Activated T-helper 9 cell treated with anti-CD3 and anti-CD28 coated beads, Interleukin-2, amount 50 U/mL, for 16 hours (primary cell): ENCODE data around the gene PCDHA12.
"Not testable (repeated sequence)": the region's sequence is repeated elsewhere in the genome, so short reads cannot be mapped to it uniquely, and the experiment has no call there.

Experiments
- DNase-seq: peaks from one replicate; pipeline ENCODE4 v3.0.0-alpha.2; 2020; ENCODE audit warnings: low read depth

PCDHA12 gene, protein sequence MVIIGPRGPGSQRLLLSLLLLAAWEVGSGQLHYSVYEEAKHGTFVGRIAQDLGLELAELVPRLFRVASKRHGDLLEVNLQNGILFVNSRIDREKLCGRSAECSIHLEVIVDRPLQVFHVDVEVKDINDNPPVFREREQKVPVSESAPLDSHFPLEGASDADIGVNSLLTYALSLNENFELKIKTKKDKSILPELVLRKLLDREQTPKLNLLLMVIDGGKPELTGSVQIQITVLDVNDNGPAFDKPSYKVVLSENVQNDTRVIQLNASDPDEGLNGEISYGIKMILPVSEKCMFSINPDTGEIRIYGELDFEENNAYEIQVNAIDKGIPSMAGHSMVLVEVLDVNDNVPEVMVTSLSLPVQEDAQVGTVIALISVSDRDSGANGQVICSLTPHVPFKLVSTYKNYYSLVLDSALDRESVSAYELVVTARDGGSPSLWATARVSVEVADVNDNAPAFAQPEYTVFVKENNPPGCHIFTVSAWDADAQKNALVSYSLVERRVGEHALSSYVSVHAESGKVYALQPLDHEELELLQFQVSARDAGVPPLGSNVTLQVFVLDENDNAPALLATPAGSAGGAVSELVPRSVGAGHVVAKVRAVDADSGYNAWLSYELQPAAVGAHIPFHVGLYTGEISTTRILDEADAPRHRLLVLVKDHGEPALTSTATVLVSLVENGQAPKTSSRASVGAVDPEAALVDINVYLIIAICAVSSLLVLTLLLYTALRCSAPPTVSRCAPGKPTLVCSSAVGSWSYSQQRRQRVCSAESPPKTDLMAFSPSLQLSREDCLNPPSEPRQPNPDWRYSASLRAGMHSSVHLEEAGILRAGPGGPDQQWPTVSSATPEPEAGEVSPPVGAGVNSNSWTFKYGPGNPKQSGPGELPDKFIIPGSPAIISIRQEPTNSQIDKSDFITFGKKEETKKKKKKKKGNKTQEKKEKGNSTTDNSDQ

DNA sequence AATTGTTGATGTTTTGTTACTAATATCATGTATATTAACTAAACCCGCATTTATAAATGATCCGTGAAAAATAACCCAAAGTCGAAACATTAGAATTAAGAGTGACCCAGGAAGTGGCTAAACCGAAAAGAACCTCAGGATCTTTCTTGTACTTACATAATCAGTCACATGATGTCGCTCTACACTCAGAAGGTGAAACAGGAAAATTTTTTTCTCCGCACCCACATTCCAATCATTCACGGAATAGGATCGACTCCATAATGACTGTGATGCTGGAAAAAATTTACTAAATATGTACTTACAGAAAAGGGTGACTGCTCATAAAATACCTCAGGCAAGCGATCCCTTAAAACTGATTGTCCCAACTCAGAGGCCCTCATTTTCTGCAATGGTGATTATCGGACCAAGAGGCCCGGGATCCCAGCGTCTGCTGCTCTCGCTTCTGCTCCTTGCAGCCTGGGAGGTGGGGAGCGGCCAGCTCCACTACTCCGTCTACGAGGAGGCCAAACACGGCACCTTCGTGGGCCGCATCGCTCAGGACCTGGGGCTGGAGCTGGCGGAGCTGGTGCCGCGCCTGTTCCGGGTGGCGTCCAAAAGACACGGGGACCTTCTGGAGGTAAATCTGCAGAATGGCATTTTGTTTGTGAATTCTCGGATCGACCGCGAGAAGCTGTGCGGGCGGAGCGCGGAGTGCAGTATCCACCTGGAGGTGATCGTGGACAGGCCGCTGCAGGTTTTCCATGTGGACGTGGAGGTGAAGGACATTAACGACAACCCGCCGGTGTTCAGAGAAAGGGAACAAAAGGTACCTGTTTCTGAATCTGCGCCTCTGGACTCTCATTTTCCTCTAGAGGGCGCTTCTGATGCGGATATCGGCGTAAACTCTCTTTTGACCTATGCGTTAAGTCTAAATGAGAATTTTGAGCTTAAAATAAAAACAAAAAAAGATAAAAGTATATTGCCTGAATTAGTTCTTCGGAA lies at the start of gene PCDHA12:
Gene PCDHA12 (plus strand): TSS at position 224 of the 981 bp plus-strand sequence. CDS start 165 bp downstream, at position 389.
- no peak for DNase-seq

DNA sequence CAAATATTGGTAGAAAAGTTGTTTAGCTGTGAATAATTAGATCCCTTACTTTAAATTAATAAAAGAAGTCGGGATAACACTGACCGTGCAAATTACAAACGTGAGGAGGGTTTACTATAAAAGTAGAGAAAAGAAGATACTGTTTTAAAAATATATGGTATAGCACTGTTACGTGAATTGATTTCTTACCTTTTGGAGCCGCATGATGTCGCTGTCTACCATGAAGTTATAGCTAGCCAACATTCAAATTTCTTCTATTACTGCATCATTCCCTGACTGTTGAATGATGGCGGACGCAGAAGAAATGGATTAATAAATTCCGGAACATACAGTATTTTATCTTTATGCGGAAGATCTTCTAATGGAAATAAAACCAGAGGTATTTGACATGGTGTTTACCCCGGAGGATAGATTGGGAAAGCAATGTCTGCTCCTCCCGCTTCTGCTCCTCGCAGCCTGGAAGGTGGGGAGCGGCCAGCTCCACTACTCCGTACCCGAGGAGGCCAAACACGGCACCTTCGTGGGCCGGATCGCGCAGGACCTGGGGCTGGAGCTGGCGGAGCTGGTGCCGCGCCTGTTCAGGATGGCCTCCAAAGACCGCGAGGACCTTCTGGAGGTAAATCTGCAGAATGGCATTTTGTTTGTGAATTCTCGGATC lies 47.3 kb upstream of the PCDHA12 start, which contains the start of gene PCDHA6:
Gene PCDHA6 (plus strand): TSS at position 257 of the 658 bp plus-strand sequence. CDS start 132 bp downstream, at position 389.
- no peak for DNase-seq

DNA sequence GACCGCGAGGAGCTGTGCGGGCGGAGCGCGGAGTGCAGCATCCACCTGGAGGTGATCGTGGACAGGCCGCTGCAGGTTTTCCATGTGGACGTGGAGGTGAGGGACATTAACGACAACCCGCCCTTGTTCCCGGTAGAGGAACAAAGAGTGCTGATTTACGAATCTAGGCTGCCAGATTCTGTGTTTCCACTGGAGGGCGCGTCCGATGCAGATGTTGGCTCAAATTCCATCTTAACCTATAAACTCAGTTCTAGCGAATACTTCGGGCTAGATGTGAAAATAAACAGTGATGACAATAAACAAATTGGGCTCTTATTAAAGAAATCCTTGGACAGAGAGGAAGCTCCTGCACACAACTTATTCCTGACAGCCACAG lies 46.8 kb upstream of the PCDHA12 start:
- DNase-seq = no peak

DNA sequence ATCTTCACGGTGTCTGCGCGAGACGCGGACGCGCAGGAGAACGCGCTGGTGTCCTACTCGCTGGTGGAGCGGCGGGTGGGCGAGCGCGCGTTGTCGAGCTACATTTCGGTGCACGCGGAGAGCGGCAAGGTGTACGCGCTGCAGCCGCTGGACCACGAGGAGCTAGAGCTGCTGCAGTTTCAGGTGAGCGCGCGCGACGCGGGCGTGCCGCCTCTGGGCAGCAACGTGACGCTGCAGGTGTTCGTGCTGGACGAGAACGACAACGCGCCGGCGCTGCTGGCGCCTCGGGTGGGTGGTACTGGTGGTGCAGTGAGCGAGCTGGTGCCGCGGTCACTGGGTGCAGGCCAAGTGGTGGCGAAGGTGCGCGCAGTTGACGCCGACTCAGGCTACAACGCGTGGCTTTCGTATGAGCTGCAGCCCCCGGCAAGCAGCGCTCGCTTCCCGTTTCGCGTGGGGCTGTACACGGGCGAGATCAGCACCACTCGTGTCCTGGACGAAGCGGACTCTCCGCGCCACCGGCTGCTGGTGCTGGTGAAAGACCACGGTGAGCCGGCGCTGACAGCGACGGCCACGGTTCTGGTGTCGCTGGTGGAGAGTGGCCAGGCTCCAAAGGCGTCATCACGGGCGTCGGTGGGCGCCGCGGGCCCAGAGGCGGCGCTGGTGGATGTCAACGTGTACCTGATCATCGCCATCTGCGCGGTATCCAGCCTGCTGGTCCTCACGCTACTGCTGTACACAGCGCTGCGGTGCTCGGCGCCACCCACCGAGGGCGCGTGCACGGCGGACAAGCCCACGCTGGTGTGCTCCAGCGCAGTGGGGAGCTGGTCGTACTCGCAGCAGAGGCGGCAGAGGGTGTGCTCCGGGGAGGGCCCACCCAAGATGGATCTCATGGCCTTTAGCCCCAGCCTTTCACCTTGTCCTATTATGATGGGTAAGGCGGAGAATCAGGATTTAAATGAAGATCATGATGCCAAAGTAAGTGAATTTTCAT lies 45.3 kb upstream of the PCDHA12 start:
- DNase-seq = not testable (repeated sequence)

DNA sequence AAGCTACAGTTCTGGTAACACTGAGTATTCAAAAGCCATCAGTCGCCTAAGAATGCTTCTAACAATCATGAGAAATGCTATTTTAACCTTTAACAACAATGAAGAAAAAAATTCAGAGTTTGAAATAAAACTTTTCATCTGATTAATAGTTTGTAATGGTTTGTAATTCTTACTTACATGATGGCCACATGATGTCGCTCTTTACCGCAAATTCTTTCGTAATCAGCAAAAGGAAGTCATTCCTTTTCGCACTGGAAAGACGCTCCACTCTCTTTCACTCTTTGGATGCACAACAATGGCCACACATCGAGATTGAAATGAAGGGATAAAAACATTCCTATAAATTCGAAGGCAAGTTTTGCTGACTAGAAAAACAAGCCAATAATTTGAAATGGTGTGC lies 41.1 kb upstream of the PCDHA12 start, which contains the start of gene PCDHA7:
Gene PCDHA7 (plus strand): TSS at position 277 of the 400 bp plus-strand sequence. CDS start 115 bp downstream, at position 392.
- no peak for DNase-seq

DNA sequence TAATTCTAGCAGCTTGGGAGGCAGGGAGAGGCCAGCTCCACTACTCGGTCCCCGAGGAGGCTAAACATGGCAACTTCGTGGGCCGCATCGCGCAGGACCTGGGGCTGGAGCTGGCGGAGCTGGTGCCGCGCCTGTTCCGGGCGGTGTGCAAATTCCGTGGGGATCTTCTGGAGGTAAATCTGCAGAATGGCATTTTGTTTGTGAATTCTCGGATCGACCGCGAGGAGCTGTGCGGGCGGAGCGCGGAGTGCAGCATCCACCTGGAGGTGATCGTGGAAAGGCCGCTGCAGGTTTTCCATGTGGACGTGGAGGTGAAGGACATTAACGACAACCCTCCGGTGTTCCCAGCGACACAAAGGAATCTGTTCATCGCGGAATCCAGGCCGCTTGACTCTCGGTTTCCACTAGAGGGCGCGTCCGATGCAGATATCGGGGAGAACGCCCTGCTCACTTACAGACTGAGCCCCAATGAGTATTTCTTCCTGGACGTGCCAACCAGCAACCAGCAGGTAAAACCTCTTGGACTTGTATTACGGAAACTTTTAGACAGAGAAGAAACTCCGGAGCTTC lies 40.6 kb upstream of the PCDHA12 start:
- not testable (repeated sequence) for DNase-seq

DNA sequence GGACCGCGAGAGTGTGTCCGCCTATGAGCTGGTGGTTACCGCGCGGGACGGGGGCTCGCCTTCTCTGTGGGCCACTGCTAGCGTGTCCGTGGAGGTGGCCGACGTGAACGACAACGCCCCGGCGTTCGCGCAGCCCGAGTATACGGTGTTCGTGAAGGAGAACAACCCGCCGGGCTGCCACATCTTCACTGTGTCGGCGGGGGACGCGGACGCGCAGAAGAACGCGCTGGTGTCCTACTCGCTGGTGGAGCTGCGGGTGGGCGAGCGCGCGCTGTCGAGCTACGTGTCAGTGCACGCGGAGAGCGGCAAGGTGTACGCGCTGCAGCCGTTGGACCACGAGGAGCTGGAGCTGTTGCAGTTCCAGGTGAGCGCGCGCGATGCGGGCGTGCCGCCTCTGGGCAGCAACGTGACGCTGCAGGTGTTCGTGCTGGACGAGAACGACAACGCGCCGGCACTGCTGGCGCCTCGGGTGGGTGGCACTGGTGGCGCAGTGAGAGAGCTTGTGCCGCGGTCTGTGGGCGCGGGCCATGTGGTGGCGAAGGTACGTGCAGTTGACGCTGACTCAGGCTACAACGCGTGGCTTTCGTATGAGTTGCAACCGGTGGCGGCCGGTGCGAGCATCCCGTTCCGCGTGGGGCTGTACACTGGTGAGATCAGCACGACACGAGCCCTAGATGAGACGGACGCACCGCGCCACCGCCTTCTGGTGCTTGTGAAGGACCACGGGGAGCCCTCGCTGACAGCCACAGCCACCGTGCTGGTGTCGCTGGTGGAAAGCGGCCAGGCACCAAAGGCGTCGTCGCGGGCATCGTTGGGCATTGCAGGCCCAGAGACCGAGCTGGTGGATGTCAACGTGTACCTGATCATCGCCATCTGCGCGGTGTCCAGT lies 39.2 kb upstream of the PCDHA12 start:
- DNase-seq = no peak

DNA sequence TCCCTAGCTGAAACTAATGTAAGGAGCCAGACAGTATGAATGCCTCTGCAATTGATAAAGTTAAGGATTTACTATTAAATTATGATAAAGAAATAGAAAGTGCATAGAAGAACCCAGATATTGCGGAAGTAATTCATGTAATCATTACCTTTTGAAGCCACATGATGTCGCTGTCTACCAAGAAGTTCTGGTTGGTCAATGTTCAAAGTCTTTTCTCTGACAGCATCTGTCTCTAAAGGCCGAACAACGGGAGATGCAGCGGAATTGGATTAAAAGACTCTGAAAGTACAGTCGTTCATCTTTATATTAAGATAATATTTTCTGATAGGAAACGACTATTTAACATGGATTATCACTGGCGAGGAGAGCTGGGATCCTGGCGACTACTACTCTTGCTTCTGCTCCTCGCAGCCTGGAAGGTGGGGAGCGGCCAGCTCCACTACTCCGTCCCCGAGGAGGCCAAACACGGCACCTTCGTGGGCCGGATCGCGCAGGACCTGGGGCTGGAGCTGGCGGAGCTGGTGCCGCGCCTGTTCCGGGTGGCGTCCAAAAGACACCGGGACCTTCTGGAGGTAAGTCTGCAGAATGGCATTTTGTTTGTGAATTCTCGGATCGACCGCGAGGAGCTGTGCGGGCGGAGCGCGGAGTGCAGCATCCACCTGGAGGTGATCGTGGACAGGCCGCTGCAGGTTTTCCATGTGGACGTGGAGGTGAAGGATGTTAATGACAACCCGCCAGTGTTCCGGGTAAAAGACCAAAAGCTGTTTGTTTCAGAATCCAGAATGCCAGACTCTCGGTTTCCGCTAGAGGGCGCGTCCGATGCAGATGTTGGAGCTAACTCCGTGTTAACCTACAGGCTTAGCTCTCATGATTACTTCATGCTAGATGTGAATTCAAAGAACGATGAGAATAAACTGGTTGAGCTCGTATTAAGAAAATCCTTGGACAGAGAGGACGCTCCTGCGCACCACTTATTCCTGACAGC lies 33.8 kb upstream of the PCDHA12 start, which contains the start of gene PCDHA8:
Gene PCDHA8 (plus strand): TSS at position 210 of the 985 bp plus-strand sequence. CDS start 135 bp downstream, at position 345.
- no peak for DNase-seq

DNA sequence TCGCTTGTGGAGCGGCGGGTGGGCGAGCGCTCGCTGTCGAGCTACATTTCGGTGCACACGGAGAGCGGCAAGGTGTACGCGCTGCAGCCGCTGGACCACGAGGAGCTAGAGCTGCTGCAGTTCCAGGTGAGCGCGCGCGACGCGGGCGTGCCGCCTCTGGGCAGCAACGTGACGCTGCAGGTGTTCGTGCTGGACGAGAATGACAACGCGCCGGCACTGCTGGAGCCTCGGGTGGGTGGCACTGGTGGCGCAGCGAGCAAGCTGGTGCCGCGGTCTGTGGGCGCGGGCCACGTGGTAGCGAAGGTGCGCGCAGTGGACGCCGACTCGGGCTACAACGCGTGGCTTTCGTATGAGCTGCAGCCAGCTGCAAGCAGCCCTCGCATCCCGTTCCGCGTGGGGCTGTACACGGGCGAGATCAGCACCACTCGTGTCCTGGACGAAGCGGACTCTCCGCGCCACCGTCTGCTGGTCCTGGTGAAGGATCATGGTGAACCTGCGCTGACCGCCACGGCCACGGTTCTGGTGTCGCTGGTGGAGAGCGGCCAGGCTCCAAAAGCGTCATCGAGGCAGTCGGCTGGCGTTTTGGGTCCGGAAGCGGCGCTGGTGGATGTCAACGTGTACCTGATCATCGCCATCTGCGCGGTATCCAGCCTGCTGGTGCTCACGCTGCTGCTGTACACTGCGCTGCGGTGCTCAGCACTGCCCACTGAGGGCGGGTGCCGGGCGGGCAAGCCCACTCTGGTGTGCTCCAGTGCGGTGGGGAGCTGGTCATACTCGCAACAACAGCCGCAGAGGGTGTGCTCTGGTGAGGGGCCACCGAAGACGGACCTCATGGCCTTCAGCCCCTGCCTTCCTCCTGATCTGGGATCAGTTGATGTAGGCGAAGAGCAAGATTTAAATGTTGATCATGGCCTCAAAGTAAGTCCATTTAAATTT lies 32.0 kb upstream of the PCDHA12 start:
- DNase-seq = no peak

DNA sequence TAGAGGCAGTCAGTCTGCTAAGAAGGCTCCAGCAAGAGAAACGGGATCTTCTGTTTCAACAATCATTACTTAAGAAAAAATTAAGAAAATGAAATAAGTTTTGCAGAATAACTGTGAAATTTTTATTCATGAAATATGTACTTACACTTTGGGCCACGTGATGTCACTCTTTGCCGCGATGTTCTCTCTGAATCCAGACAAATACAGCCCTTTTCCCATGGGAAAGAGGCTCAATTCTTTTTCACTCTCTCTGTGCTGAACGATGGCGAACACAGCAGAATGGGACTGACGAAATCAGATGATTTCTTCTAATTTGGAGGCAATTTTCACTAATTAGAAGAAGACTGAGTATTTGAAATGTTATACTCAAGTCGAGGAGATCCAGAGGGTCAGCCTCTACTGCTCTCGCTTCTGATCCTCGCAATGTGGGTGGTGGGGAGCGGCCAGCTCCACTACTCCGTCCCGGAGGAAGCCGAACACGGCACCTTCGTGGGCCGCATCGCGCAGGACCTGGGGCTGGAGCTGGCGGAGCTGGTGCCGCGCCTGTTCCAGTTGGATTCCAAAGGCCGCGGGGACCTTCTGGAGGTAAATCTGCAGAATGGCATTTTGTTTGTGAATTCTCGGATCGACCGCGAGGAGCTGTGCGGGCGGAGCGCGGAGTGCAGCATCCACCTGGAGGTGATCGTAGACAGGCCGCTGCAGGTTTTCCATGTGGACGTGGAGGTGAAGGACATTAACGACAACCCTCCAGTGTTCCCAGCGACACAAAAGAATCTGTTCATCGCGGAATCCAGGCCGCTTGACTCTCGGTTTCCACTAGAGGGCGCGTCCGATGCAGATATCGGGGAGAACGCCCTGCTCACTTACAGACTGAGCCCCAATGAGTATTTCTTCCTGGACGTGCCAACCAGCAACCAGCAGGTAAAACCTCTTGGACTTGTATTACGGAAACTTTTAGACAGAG lies 26.7 kb upstream of the PCDHA12 start, which contains the start of gene PCDHA9:
Gene PCDHA9 (plus strand): TSS at position 244 of the 964 bp plus-strand sequence. CDS start 114 bp downstream, at position 358.
- not testable (repeated sequence) for DNase-seq

DNA sequence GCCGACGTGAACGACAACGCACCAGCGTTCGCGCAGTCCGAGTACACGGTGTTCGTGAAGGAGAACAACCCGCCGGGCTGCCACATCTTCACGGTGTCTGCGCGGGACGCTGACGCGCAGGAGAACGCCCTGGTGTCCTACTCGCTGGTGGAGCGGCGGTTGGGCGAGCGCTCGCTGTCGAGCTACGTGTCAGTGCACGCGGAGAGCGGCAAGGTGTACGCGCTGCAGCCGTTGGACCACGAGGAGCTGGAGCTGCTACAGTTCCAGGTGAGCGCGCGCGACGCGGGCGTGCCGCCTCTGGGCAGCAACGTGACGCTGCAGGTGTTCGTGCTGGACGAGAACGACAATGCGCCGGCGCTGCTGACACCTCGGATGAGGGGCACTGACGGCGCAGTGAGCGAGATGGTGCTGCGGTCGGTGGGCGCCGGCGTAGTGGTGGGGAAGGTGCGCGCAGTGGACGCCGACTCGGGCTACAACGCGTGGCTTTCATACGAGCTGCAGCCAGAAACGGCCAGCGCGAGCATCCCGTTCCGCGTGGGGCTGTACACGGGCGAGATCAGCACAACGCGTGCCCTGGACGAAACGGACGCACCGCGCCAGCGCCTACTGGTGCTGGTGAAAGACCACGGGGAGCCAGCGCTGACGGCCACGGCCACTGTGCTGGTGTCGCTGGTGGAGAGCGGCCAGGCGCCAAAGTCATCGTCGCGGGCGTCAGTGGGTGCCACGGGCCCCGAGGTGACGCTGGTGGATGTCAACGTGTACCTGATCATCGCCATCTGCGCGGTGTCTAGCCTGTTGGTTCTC lies 25.1 kb upstream of the PCDHA12 start:
- not testable (repeated sequence) for DNase-seq

DNA sequence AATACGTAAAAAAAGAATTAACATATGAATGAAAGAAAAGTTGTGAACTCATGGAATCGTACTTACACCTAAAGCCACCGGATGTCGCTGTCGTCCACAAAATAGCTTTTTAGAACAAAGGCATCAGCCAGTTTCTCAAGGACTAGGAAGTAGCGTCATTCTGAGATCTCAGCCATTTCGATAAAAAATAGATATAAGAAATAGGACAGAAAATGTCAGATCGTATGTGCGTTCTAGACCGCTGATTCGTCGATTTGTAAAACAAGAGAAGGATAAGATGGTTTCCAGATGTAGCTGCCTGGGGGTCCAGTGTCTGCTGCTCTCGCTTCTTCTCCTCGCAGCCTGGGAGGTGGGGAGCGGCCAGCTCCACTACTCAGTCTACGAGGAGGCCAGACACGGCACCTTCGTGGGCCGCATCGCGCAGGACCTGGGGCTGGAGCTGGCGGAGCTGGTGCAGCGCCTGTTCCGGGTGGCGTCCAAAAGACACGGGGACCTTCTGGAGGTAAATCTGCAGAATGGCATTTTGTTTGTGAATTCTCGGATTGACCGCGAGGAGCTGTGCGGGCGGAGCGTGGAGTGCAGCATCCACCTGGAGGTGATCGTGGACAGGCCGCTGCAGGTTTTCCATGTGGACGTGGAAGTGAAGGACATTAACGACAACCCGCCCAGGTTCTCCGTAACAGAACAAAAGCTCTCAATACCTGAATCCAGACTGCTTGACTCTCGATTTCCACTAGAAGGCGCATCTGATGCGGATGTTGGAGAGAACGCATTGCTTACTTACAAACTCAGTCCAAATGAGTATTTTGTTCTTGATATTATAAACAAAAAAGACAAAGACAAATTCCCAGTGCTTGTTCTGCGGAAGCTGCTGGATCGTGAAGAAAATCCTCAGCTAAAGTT lies 19.1 kb upstream of the PCDHA12 start, which contains the start of gene PCDHA10:
Gene PCDHA10 (plus strand): TSS at position 126 of the 903 bp plus-strand sequence. CDS start 152 bp downstream, at position 278.
- DNase-seq = no peak
